Endothelial cell (in vitro differentiated cells): ENCODE results near the gene TTC19. TPM values are rescaled to one million over a fixed set of nuclear protein-coding genes. Genes with fewer than 3 reads are reported as not detected.

Experiments used
- DNase-seq: peaks from one replicate; pipeline ENCODE4 v3.0.0; 2021; ENCODE audit warnings: low spot score
- H3K27ac Mint-ChIP-seq: one replicate; pipeline ENCODE4 v1.8.0; 2021; ENCODE audit warnings: mixed read lengths, inconsistent platforms; ENCODE audit not compliant: unreplicated experiment
- H3K27me3 Mint-ChIP-seq: one replicate; pipeline ENCODE4 v1.8.0; 2021; ENCODE audit warnings: mild to moderate bottlenecking, moderate library complexity, mixed read lengths, inconsistent platforms; ENCODE audit not compliant: unreplicated experiment
- H3K36me3 Mint-ChIP-seq: one replicate; pipeline ENCODE4 v1.8.0; 2021; ENCODE audit warnings: mild to moderate bottlenecking, low read depth, mixed read lengths, inconsistent platforms; ENCODE audit not compliant: unreplicated experiment
- H3K4me1 Mint-ChIP-seq: one replicate; pipeline ENCODE4 v1.8.0; 2021; ENCODE audit warnings: mild to moderate bottlenecking, mixed read lengths, inconsistent platforms; ENCODE audit not compliant: unreplicated experiment
- H3K4me3 Mint-ChIP-seq: one replicate; pipeline ENCODE4 v1.8.0; 2021; ENCODE audit warnings: mild to moderate bottlenecking, mixed read lengths, inconsistent platforms; ENCODE audit not compliant: unreplicated experiment
- H3K9me3 Mint-ChIP-seq: one replicate; pipeline ENCODE4 v1.8.0; 2021; ENCODE audit warnings: mixed read lengths, inconsistent platforms; ENCODE audit not compliant: unreplicated experiment
- total RNA-seq: library from RNA; stranded (reverse); fragmentation: NEBNext Ultra II Directional; extraction: Animal tissue kit (Norgen Biotek cat#: 25700); gene quantifications from one replicate; pipeline ENCODE4 v1.2.1, GENCODE V29; 2021; ENCODE audit not compliant: unreplicated experiment
- TF ChIP-seq, protein P1 (sequence below): fragments of 200-600 bp; sonication (generic); IDR thresholded peaks from one replicate; pipeline ENCODE4 v1.5.0; 2021; ENCODE audit warnings: antibody characterized with exemption; ENCODE audit not compliant: unreplicated experiment

TTC19 gene
- total RNA-seq, 1 donor from 2014 or later, result 29.6 TPM

GRCh38 chr17:15981646-15982580 lies 17.7 kb upstream of the TTC19 start:
- TF ChIP-seq, protein P1, sequence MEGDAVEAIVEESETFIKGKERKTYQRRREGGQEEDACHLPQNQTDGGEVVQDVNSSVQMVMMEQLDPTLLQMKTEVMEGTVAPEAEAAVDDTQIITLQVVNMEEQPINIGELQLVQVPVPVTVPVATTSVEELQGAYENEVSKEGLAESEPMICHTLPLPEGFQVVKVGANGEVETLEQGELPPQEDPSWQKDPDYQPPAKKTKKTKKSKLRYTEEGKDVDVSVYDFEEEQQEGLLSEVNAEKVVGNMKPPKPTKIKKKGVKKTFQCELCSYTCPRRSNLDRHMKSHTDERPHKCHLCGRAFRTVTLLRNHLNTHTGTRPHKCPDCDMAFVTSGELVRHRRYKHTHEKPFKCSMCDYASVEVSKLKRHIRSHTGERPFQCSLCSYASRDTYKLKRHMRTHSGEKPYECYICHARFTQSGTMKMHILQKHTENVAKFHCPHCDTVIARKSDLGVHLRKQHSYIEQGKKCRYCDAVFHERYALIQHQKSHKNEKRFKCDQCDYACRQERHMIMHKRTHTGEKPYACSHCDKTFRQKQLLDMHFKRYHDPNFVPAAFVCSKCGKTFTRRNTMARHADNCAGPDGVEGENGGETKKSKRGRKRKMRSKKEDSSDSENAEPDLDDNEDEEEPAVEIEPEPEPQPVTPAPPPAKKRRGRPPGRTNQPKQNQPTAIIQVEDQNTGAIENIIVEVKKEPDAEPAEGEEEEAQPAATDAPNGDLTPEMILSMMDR, result no peak
- Mint-ChIP-seq H3K27ac (peak overlapping the region; percentile 15), H3K4me3 (peak overlapping the region; percentile 52), H3K9me3 (no peaks in the 10 kb centered on the region), H3K36me3 (peaks cover 37% of the 10 kb centered on the region), H3K27me3 (peaks cover 2% of the 10 kb centered on the region), H3K4me1 (peaks cover 6% of the 10 kb centered on the region)
- no peak for DNase-seq

DNA sequence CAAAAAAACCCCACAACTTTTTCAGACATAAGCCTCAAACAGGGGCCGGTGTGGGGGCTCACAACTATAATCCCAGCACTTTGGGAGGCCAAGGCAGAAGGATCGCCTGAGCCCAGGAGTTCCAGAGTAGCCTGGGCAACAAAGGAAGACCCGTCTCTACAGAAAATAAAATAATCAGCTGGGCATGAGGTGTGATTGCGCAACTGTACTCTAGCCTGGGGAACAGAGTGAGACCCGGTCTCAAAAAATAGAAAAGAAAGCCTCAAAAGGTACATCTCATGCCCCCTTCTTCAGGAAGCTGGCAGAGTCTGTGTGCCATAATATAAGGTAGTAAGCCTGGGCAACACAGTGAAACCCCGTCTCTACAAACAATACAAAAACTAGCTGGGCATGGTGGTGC lies 3.3 kb upstream of the TTC19 start:
- Mint-ChIP-seq H3K9me3 (no peaks in the 10 kb centered on the region), H3K27ac (no peak overlapping the region)

GRCh38 chr17:15998031-15998562 lies 1.5 kb upstream of the TTC19 start:
- H3K4me1 Mint-ChIP-seq, result peaks cover 26% of the 10 kb centered on the region
- H3K27ac Mint-ChIP-seq, result no peak overlapping the region
- H3K36me3 Mint-ChIP-seq, result peaks cover 31% of the 10 kb centered on the region
- TF ChIP-seq, protein P1, result no peak
- peaks cover 12% of the 10 kb centered on the region for H3K27me3 Mint-ChIP-seq
- DNase-seq, result no peak
- peak overlapping the region; percentile 96 for H3K4me3 Mint-ChIP-seq
- H3K9me3 Mint-ChIP-seq, result no peaks in the 10 kb centered on the region

More for the DNA sequence above, 3.3 kb upstream of the TTC19 start:
- Mint-ChIP-seq H3K36me3 (peaks cover 23% of the 10 kb centered on the region), H3K4me3 (peak overlapping the region; percentile 21), H3K4me1 (peaks cover 23% of the 10 kb centered on the region), H3K27me3 (peaks cover 7% of the 10 kb centered on the region)
- TF ChIP-seq, protein P1, result no peak
- no peak for DNase-seq

DNA sequence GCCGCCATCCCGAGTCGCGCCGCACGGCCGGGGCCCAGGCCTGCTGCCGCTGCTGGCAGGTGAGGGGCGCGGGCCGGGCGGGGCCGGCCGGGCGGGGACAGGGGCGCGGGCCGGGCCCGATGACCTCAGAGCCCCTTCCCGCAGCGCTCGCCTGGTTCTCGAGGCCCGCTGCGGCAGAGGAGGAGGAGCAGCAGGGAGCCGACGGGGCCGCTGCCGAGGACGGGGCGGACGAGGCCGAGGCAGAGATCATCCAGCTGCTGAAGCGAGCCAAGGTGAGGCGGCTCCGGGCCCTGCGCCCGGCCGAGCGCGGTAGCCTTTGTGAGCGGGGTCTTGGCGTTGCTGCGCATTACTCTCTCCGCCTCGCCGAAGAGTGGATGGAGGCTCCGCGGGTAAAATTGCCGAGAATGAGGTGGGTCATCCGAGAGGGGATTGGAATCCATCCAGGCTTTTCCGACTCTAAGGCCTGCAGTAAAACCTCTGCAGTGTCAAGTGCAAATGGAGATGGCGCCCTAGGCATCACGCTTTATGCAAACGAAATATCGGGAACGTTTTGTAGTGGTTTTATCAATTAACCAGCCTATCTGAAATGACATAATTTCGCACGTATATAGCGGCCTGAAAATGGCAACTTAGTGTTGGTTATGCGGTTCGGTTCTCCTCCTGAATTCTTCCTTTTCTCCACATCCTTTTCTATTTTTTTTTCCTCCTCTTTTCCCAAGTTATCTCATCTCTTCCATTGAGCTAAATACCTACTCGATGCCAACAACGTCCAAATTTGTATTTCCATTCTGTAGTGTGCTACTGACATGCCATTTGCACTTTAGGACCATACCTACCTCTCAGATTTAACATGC lies 577 bp downstream of the TTC19 start:
- Mint-ChIP-seq H3K27me3 (peaks cover 12% of the 10 kb centered on the region), H3K4me3 (peak overlapping the region; percentile 96), H3K36me3 (peaks cover 45% of the 10 kb centered on the region), H3K4me1 (peaks cover 13% of the 10 kb centered on the region), H3K27ac (peak overlapping the region; percentile 74), H3K9me3 (no peaks in the 10 kb centered on the region)
- DNase-seq, result peak; percentile 52
- TF ChIP-seq, protein P1, result no peak
